ENCODE results near the gene NPY. TPM values are rescaled to one million over a fixed set of nuclear protein-coding genes. Genes with fewer than 3 reads are reported as not detected.

NPY gene
- total RNA-seq, 4 donors from 2014 or later = 25.3 to 70.1 (median 30.0) TPM

GRCh38 chr7:24328894-24329293, 44.9 kb downstream of the NPY start:
- H3K9me3 ChIP-seq = no peaks in the 10 kb centered on the region
- H3K4me3 ChIP-seq = no peak overlapping the region
- intact Hi-C loops (cut with DNase I) = no loop called here
- no peak for DNase-seq (ENCODE audit: extremely low spot score)
- H3K36me3 ChIP-seq = no peaks in the 10 kb centered on the region
- TF ChIP-seq POLR2A (IDR thresholded peaks at IDR 0.05; ENCODE audit: low read depth) = no peak
- no peaks in the 10 kb centered on the region for H3K4me1 ChIP-seq
- H3K27ac ChIP-seq (replicated peaks in 1 of 4) = no peak overlapping the region
- 79% methylated on average over 2 of the region's 2 CpGs for WGBS
- H3K27me3 ChIP-seq = no peaks in the 10 kb centered on the region

- no peaks in the 10 kb centered on the region for H3K4me1 ChIP-seq
- intact Hi-C loops (cut with DNase I) = no loop called here
- peaks cover 0 to 3% (median 0%) of the 10 kb centered on the region in 4 donors for H3K27me3 ChIP-seq
- 52% methylated on average over 2 of the region's 2 CpGs for WGBS
- TF ChIP-seq POLR2A (IDR thresholded peaks at IDR 0.05; ENCODE audit: low read depth) (no peak), CTCF (IDR thresholded peaks at IDR 0.05) (no peak), POLR2AphosphoS5 (IDR thresholded peaks at IDR 0.05) (no peak), EP300 (IDR thresholded peaks at IDR 0.05) (no peak)
- H3K27ac ChIP-seq (replicated peaks in 1 of 4) = no peak overlapping the region
- H3K4me3 ChIP-seq = no peak overlapping the region
- H3K36me3 ChIP-seq = no peaks in the 10 kb centered on the region
- H3K9me3 ChIP-seq = no peaks in the 10 kb centered on the region
- no peak for DNase-seq (ENCODE audit: extremely low spot score)
Measured at GRCh38 chr7:24334012-24334411, 50.0 kb downstream of the NPY start.

- intact Hi-C loops (cut with DNase I) = no loop called here
- no peaks in the 10 kb centered on the region for H3K9me3 ChIP-seq
- H3K4me3 ChIP-seq = no peak overlapping the region
- no peak overlapping the region for H3K27ac ChIP-seq (replicated peaks in 1 of 4)
- H3K27me3 ChIP-seq = peaks cover 0 to 4% (median 0%) of the 10 kb centered on the region in 4 donors
- no peaks in the 10 kb centered on the region for H3K4me1 ChIP-seq
- H3K36me3 ChIP-seq = no peaks in the 10 kb centered on the region
- WGBS = 84% methylated on average over 3 of the region's 3 CpGs
- no peak for TF ChIP-seq POLR2AphosphoS5 (IDR thresholded peaks at IDR 0.05)
- TF ChIP-seq EP300 (IDR thresholded peaks at IDR 0.05) = no peak
- no peak for TF ChIP-seq CTCF (IDR thresholded peaks at IDR 0.05)
- TF ChIP-seq POLR2A (IDR thresholded peaks at IDR 0.05; ENCODE audit: low read depth) = no peak
- no peak for DNase-seq (ENCODE audit: extremely low spot score)
Measured at GRCh38 chr7:24334627-24335026, 50.6 kb downstream of the NPY start.

GRCh38 chr7:24336461-24336860, 52.5 kb downstream of the NPY start:
- no peaks in the 10 kb centered on the region for H3K9me3 ChIP-seq
- no peak overlapping the region for H3K27ac ChIP-seq (replicated peaks in 1 of 4)
- H3K4me3 ChIP-seq = no peak overlapping the region
- H3K36me3 ChIP-seq = no peaks in the 10 kb centered on the region
- 67% methylated on average over 8 of the region's 8 CpGs for WGBS
- H3K27me3 ChIP-seq = peaks cover 0 to 4% (median 0%) of the 10 kb centered on the region in 4 donors
- no peak for TF ChIP-seq POLR2A (IDR thresholded peaks at IDR 0.05; ENCODE audit: low read depth)
- no peak for TF ChIP-seq EP300 (IDR thresholded peaks at IDR 0.05)
- TF ChIP-seq POLR2AphosphoS5 (IDR thresholded peaks at IDR 0.05) = no peak
- no peak for TF ChIP-seq CTCF (IDR thresholded peaks at IDR 0.05)
- no peaks in the 10 kb centered on the region for H3K4me1 ChIP-seq
- DNase-seq (ENCODE audit: extremely low spot score) = no peak
- intact Hi-C loops (cut with DNase I) = no loop called here

- WGBS = 45% methylated on average over 6 of the region's 6 CpGs
- H3K9me3 ChIP-seq = no peaks in the 10 kb centered on the region
- H3K27me3 ChIP-seq = peaks cover 0 to 4% (median 0%) of the 10 kb centered on the region in 4 donors
- H3K36me3 ChIP-seq = no peaks in the 10 kb centered on the region
- H3K4me1 ChIP-seq = no peaks in the 10 kb centered on the region
- no peak for DNase-seq (ENCODE audit: extremely low spot score)
- H3K27ac ChIP-seq (replicated peaks in 1 of 4) = no peak overlapping the region
- H3K4me3 ChIP-seq = no peak overlapping the region
- intact Hi-C loops (cut with DNase I) = no loop called here
- TF ChIP-seq POLR2AphosphoS5 (IDR thresholded peaks at IDR 0.05) = no peak
- TF ChIP-seq EP300 (IDR thresholded peaks at IDR 0.05) = no peak
- TF ChIP-seq POLR2A (IDR thresholded peaks at IDR 0.05; ENCODE audit: low read depth) = no peak
- TF ChIP-seq CTCF (IDR thresholded peaks at IDR 0.05) = no peak
Measured at GRCh38 chr7:24337180-24337579, 53.2 kb downstream of the NPY start.
